GM19099 (cell line): ENCODE data around the gene TRIM40.

ENCODE experiments used
- POLR2A ChIP-seq: IDR thresholded peaks from 3 replicates; pipeline ENCODE4 v1.6.1; 2011; ENCODE audit warnings: low read depth; ENCODE audit not compliant: insufficient read length; ENCODE audit errors: extremely low read depth

TRIM40 gene

DNA sequence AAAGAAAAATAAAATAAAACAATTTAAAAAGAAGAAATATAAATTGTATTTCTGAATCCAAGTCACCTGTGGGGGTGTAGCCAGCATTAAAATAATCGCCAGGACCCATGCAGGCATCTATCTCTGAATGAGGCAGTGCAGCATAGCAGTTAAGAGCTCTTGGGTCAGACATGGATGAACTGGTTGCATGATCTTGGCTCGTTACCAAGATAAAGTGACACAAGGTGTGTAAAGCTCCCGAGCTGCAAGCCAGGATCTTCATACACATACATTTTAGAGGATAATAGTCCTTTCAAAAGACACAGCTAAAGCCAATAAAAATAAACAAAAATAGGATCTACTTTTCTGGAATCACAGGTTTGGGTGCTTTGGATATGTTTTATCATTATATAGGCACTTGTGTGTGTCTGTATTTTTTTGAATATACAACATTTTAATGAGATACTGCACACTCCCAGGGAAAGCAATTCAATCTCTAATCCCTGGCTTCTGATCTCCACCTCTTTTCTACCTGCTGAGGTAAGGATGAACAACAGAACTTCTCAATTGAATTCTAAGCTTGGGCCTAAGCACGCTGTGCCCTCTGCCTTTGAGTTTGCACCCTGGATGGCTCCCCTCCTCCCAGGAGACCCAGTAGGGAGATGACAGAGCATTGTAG is 16.2 kb downstream of the TRIM40 start:
- no peak for TF ChIP-seq POLR2A

- TF ChIP-seq POLR2A, result no peak
Observed at GRCh38 chr6:30152910-30153610, 17.1 kb downstream of the TRIM40 start.

DNA sequence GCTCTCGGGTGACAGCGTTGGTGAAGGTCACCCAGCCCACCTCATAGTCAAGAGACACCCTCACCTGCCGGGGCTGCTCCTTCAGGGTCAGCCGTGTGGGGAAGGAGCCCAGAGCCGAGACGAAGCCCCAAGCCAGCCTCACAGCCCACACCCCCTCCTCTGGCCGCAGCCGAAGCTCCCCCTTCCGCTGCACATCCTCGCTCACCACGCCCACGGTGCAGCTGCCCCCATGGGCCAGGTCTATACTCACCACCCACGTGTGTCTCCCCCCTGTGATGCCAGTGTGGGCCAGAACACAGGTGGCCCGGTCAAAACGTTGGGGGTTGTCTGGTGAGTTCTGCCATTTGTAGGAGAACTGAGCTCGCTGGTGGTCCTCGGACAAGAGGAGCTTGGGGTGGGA is 18.1 kb downstream of the TRIM40 start:
- TF ChIP-seq POLR2A, result no peak

GRCh38 chr6:30154709-30155519 is 19.0 kb downstream of the TRIM40 start:
- no peak for TF ChIP-seq POLR2A

DNA sequence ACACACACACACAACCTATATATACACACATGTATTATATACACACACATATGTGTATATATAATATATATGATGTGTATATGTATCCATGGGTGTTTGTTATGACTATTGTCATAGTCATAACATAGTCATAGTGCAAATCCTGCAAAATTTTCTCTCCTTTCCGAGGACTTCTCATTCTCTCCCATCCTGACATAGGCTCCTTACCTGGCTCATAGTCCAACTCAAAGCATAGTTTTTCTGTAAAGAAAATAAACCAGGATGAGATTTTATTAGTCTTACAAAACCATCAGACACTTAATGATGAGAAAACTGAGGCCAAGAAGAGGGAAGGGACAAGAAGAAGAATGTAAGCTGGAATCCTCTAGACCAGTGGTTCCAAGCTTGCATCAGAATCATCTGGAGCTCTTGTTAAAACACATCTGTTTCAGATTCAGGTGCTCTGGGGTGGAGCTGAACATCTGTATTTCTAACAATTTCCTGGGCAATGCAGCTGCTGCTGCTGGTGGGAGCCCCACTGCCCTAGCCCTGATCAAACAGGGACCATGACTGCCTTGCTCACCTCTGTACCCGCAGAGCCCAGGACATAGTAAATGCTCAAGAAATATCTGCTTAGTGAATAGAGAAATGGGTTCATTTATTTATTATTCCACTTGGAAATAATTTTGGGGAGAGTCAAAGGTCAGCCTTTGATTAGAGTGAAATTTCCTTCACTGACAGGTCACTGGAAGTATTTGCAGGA is 19.8 kb downstream of the TRIM40 start:
- no peak for TF ChIP-seq POLR2A

- no peak for TF ChIP-seq POLR2A
Observed at GRCh38 chr6:30156262-30156599, 20.3 kb downstream of the TRIM40 start.

DNA sequence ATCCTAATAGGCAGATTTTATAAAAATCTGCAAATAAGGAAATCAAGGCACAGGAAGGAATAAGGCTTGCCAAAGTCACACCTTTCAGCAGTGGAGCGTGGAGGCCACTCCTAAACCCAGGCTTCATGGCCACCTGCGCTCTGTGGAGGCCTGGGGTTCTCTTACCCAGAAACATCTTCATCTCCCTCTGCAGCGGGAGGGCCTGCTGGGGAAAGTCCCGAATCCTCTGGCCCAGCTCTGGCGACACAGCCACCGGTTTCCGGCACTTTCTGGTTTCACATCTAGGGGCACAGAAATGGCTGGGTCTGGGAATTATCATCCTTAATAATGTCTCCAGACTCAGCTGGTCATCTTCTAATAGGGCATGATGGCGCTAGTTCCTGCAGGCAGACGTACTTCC is 20.8 kb downstream of the TRIM40 start:
- TF ChIP-seq POLR2A, result no peak

DNA sequence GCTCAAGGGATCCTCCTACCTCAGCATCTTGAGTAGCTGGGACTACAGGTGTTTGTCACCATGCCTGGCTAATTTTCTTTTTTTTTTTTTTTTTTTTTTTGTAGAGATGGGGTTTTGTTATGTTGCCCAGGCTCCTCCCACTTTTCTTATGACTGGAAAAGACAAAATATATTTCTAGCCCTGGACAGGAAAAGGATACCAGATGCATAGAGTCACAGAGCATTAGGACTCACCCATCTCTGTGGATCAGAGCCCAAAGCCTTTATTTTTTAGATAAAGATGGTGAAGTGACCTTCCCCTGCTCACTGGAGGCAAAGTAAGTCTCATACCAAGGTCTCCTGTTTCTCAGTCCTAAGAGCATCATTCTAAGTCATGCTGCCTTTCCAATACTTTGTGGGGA is 21.6 kb downstream of the TRIM40 start:
- TF ChIP-seq POLR2A, result no peak

GRCh38 chr6:30157999-30158398 is 22.1 kb downstream of the TRIM40 start:
- no peak for TF ChIP-seq POLR2A

DNA sequence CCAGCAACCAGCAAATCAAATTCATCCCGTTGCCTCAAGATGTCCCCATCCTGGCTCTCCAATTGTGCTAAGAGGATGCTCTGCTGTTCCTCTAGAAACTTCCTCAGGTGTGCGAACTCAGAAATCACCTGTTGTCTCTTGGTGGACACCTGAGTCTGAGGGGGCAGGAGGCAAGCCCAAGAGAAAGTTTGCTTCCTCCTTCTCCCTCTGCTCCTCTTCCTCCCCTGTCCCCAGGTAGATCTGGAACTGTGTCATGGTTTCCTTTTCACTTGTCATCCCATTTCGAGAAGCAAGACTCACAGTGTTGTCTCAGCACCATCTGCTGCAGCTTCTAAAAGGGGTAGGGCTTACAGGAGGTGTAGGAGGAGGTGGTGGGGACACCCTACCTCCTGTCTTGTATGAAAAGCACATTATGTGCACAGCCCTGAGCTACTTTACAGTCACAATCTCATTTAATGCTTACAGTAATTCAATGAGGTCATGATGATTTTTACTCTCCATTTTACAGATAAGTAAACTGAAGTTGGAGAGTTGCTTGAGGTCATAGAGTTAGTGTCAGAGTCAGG is 22.6 kb downstream of the TRIM40 start:
- no peak for TF ChIP-seq POLR2A

DNA sequence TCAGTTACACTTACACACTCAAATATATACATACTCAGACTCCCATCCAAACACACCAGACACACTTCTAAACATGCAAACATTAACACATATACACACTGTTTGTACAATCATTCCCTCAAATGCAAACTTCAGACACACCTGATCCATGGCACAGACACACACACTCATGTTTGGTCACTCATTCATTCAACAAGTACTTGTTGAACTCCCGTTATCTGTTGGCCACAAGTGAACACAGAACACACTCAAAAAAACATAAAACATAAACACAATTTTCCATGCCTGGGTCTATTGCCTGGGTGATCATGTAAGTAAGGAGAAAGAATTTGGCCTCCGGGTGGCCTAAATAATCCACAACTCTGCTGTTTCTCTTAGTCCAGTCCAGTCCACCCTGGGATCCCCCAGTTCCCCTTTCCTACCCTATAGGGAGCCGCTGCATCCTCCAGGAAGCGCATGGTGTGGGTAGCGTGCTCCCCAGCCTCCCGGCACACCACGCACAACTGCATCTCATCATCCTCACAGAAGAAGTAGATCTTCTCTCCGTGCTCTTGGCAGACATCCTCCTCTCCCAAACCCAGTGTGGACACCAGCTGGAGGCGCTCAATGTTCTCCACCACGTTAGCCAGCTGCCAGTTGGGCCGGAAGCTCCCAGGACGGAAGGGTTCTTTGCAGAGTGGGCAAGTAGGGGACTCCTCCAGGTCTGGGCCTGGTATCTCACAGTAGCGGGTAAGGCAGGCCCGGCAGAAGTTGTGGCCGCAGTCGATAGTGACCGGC is 24.3 kb downstream of the TRIM40 start:
- TF ChIP-seq POLR2A, result no peak

GRCh38 chr6:30160785-30161531 is 25.0 kb downstream of the TRIM40 start, which contains the start of gene TRIM10:
TRIM10 (minus strand) TSS chr6:30161211; CDS start chr6:30160858, 353 bp downstream.
- TF ChIP-seq POLR2A, result no peak
